Measurements from ENCODE around the gene SFMBT2.
"Not testable (repeated sequence)": the region's sequence is repeated elsewhere in the genome, so short reads cannot be mapped to it uniquely, and the experiment has no call there.

SFMBT2 gene

GRCh38 chr10:7320072-7320471, 90.8 kb downstream of the SFMBT2 start:
- DNase-seq (ENCODE audit: low read depth in 2 of 2): no peak

- DNase-seq (ENCODE audit: low read depth in 2 of 2): no peak
Observed at GRCh38 chr10:7319632-7320031, 91.2 kb downstream of the SFMBT2 start.

GRCh38 chr10:7318836-7319235, 92.0 kb downstream of the SFMBT2 start:
- DNase-seq (ENCODE audit: low read depth in 2 of 2): no peak

GRCh38 chr10:7317786-7318446, 92.9 kb downstream of the SFMBT2 start:
- no peak for DNase-seq (ENCODE audit: low read depth in 2 of 2)

DNA sequence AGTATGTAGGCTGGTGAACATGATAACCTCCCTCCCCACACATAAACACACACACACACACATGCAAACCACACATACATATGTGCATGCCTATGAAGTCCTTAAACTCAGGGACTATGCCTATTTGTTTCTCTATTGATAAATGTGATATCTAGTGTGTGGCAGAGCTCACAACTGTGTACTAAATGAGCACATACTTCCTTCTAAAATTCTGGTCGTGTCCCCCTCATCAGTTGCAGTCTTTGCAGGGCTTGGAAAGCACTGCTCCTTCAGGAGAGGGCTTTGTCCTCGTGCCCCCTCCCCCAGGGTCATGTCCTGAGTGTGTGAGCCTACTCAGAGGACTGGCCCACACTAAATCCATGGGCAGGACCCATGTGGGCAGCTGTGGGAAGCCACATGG, 94.0 kb downstream of the SFMBT2 start:
- DNase-seq (ENCODE audit: low read depth in 2 of 2): no peak

GRCh38 chr10:7315906-7316305, 94.9 kb downstream of the SFMBT2 start:
- DNase-seq (ENCODE audit: low read depth in 2 of 2): no peak

GRCh38 chr10:7314170-7314569, 96.7 kb downstream of the SFMBT2 start:
- no peak for DNase-seq (ENCODE audit: low read depth in 2 of 2)

- no peak for DNase-seq (ENCODE audit: low read depth in 2 of 2)
Observed at GRCh38 chr10:7312488-7312857, 98.4 kb downstream of the SFMBT2 start.

DNA sequence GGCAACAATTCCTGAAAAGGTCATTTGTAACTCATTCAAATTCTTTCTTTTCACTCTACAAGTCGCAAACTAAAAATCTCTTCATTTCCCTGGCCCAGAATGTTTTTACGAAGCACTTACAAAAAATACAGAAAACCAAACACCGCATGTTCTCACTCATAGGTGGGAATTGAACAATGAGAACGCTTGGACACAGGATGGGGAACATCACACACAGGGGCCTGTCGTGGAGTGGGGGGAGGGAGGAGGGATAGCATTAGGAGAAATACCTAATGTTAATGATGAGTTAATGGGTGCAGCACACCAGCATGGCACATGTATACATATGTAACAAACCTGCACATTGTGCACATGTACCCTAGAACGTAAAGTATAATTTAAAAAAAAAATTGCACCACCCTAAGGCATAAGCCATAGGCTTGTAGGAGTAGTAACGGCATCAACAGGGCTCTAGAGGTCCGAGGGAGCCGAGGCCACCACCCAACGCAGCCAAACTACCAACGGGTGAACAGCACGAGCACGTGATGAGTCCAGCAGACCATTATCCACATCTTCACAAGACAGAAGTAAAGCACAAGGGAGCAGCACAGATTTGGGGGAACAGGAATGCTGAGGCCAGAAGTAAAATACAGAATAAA, 98.9 kb downstream of the SFMBT2 start:
- not testable (repeated sequence) for DNase-seq (ENCODE audit: low read depth in 2 of 2)

GRCh38 chr10:7311218-7311849, 99.5 kb downstream of the SFMBT2 start:
- no peak for DNase-seq (ENCODE audit: low read depth in 2 of 2)

- DNase-seq (ENCODE audit: low read depth in 2 of 2): no peak
Observed at GRCh38 chr10:7310076-7310475, 100.8 kb downstream of the SFMBT2 start.

DNA sequence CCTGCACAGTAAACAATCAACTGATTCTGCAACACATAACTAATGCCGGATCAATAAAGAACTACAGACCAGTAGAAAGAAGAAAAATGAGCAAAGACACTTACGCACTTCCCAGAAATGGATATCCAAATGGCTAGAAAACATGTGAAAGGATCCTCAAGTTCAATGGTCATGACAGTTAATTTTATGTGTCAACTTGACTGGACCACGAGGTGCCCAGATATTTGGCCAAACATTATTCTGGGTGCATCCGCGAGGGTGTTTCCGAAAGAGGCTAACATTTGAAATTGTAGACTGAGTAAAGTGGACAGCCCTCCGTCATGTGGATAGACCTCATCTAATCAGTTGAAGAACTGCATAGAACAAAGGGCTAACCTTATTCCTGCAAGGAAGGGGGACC, 102.0 kb downstream of the SFMBT2 start:
- no peak for DNase-seq (ENCODE audit: low read depth in 2 of 2)

DNA sequence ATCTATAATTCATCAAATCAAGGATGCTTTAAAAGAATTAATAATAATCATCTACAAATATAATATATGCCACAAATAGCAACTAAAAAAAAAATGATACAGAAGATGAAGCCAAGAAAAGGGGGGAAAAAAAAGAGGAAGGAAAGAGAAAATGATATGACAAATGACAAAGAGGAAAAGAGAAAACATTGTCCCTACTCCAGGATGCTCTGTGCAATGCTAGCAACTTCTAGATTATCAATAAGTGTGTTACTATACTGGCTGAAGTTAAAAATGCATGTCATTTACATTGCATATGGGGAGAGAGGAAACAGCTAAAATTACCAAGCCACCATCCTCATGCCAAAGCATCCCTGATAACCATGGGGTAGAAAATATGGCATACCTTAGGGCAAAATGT, 104.2 kb downstream of the SFMBT2 start:
- no peak for DNase-seq (ENCODE audit: low read depth in 2 of 2)

GRCh38 chr10:7306147-7306546, 104.7 kb downstream of the SFMBT2 start:
- no peak for DNase-seq (ENCODE audit: low read depth in 2 of 2)

GRCh38 chr10:7305053-7305452, 105.8 kb downstream of the SFMBT2 start:
- DNase-seq (ENCODE audit: low read depth in 2 of 2): no peak

DNA sequence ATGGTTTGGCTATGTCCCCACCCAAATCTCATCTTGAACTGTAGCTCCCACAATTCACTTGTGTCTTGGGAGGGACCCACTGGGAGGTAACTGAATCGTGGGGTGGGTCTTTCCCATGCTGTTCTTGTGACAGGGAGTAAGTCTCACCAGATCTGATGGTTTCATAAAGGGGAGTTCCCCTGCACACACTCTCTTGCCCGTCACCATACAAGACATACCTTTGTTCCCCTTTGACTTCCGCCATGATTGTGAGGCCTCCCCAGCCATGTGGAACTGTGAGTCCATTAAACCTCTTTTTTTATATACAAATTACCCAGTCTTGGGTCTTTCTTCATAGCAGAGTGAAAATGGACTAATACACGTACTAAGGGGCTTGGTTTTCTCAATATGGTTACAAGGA, 106.7 kb downstream of the SFMBT2 start:
- no peak for DNase-seq (ENCODE audit: low read depth in 2 of 2)

DNA sequence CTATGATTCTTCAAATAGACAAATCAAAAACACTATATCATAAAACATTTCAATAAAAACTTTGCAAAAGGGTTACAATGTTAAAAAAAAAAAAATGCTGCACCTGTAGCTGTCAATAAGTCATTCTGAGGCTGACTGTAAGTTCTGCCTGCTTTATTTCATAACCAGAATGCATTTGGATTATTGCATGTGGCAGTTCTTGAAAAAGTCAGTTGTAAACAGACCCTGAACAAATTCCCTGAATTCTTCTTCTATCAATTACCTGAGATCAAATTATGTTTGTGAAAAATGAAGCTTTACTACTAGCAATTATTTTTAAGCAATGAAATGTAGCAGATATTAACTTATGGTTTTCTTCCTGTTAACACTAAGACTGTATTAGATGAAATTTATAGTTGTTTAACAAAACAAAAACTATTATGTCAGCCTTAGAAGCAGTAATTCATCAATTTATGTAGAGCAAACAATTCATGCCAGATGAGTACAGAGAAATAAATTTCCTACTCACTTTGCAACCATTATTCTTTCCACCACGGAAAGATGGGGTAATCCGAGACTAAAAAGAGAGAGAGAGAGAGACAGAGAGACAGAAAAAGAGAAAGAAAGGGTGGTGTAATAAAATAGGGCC, 107.8 kb downstream of the SFMBT2 start:
- no peak for DNase-seq (ENCODE audit: low read depth in 2 of 2)

- DNase-seq (ENCODE audit: low read depth in 2 of 2): no peak
Observed at GRCh38 chr10:7302392-7302906, 108.4 kb downstream of the SFMBT2 start.

GRCh38 chr10:7301006-7301778, 109.6 kb downstream of the SFMBT2 start:
- DNase-seq (ENCODE audit: low read depth in 2 of 2): no peak

DNA sequence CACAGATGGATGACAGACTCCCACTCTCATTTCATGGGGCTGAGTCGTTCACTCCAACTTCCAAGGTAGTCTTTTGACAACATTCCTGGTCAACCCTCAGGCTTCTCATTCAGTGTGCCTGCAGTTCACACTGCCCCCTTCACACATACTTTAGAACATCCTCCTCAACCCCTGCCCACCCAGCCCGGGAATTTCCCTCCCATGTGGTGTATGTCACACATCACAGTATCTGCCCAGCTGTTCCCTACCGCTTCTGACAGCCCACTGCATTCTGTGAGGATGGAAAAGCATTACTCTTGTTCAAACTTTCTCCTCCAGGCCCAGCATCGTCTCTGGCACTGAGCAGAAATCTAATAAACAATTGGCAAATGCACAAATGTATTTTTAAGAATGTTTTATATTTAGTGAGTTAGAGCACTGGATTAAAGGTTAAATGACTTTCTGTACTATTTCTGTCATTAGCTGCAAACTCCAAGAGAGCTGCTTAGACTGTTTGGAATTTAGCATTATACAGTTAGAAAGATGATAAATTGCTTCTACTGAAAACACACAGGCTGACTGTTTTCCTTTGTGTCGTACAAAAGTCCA, 110.4 kb downstream of the SFMBT2 start:
- no peak for DNase-seq (ENCODE audit: low read depth in 2 of 2)

DNA sequence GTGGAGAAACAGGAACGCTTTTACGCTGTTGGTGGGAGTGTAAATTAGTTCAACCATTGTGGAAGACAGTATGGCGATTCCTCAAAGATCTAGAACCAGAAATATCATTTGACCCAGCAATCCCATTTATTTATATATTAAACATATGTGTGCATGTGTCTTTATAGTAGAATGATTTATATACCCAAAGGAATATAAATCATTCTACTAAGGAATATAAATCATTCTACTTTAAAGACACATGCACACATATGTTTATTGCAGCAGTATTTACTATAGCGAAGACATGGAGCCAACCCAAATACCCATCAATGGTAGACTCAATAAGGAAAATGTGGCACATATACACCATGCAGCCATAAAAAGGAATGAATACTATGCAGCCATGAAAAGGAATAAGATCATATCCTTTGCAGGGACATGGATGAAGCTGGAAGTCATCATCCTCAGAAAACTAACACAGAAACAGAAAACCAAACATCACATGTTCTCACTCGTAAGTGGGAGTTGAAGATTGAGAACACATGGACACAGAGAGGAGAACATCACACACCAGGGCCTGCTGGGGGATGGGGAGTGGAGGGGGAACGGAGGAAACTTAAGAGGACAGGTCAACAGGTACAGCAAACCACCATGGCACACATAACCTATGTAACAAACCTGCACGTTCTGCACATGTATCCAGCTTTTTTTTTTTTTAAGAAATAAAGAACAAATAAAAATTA, 111.1 kb downstream of the SFMBT2 start:
- not testable (repeated sequence) for DNase-seq (ENCODE audit: low read depth in 2 of 2)
